ENCODE data around the gene NLN. TPM values are rescaled to one million over a fixed set of nuclear protein-coding genes. Genes with fewer than 3 reads are reported as not detected.

NLN gene
- total and polyA plus RNA-seq, 12 donors, result 0.77 to 14.1 (median 6.9) TPM

DNA sequence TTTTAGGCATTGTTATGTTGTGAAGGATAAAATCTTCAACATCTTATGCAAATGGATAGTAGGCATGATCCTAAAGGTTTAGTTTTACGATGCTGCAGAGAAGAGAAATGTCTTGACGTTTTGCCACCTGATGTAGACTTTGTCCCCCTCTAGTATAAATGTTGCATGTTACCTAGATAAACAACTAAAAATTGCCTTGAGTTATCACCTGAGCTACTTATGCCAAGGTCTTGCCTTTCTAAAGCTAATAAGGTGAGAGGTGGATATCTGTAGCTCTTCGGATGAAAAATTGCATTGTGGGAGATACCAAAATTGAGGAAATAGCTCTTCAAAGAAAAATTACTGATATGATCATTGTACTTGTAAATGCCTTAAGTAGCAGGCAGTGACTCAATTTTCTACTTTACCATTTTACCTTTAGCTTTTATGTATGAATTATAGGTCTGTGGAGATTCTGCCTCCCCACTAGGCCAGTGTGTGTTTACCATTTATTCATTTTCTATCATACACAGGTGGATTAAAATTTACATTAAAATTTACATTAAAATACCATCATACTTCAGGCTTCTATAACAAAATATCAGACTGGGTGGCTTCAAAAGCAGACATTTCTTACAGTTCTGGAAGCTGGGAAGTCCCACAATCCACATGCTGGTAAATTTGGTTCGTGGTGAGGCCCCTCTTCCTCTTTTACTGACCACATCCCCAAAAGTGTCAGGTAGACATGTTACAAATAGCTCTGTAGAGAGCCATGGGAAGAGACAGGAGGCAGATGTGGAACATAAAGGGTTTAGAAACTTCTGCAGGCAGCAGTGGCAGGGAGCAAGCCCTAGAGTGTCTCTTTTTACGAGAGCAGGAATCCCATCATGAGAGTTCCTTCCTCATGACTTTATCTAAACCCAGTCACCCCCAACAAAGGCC is 103.7 kb downstream of the NLN start:
- 74 to 83% (median 78%) methylated on average over 5 of the region's 5 CpGs for WGBS, 4 donors

DNA sequence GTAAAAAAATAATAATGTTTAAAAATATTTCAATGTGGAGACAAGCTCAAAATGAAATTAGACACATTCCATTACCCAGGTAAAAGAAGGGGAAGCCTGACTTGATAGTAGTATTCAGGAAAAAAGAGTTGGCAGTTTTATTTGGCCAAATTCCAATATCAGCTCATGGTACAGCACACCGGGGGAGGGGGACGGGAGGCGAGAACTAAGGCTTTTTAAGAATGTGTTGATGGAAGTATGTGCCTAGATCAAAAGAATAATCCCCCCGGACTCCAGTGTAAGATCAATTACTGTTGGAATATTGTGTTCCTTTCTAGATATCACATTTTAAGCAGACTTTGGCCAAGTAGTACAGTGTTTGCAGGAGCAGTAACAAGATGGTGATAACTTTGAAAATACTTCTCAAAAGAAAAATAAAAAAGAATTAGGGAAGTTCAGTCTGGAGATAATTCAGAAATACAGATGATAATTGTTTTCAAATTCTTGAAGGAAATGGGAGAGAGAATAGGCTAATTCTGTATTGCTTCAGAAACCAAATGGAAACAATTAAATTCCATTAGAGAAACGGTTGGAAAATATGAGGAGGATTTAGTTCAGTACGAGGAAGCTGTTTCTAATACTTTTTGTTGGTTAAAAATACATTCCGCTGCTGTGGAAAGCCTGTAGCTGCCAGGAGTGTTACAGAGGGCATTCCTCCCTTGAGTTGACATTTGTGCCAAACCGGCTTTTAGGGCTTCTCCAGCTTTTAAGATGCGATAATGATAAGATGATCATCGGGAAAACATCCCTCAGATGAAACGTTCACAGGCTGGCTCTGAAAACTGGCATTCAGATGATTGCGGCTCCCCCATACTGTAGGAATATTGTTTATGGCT is 106.3 kb downstream of the NLN start:
- Histone ChIP-seq H3K36me3 (replicated peaks in 1 of 2) (no peaks in the 10 kb centered on the region), H3K4me3 (no peak overlapping the region), H3K4me1 (replicated peaks in 1 of 2) (no peaks in the 10 kb centered on the region), H3K27ac (no peak overlapping the region), H3K9me3 (replicated peaks in 1 of 3) (no peaks in the 10 kb centered on the region), H3K27me3 (no peaks in the 10 kb centered on the region)
- TF ChIP-seq POLR2A (IDR thresholded peaks at IDR 0.05), result no peak
- no peak for TF ChIP-seq CTCF (IDR thresholded peaks at IDR 0.05)
- WGBS, 4 donors, result 58 to 64% (median 63%) methylated on average over 12 of the region's 12 CpGs
- intact Hi-C loops (cut with DNase I), result no loop called here
- no peak for DNase-seq

More for the DNA sequence above, 103.7 kb downstream of the NLN start:
- no peak for DNase-seq
- H3K27me3 ChIP-seq, result no peaks in the 10 kb centered on the region
- no peak for TF ChIP-seq POLR2A (IDR thresholded peaks at IDR 0.05)
- no peak for TF ChIP-seq CTCF (IDR thresholded peaks at IDR 0.05)
- no peak overlapping the region for H3K27ac ChIP-seq
- no peaks in the 10 kb centered on the region for H3K36me3 ChIP-seq (replicated peaks in 1 of 2)
- H3K4me1 ChIP-seq (replicated peaks in 1 of 2), result no peaks in the 10 kb centered on the region
- H3K9me3 ChIP-seq (replicated peaks in 1 of 3), result no peaks in the 10 kb centered on the region
- no peak overlapping the region for H3K4me3 ChIP-seq
- intact Hi-C loops (cut with DNase I), result no loop called here

DNA sequence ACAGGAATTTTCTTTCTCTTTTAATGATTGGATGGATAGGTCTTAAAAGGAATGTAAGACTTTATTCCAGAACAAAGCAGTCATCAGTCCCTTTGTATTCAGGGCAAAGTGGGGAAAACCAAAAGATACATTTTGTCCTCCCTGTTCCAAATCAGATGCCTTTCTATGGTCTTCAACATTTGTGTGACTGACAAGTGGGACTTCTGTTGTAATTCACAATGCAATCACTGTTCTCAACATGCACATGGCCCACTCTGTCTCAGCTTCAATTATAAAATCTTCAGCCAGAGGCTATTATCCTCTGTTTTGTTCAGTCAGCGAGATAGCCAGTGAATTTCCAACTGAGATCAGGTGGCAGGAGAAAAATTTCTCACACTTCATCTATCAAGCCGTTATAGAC is 108.9 kb downstream of the NLN start:
- no peak for DNase-seq
- no peaks in the 10 kb centered on the region for H3K36me3 ChIP-seq (replicated peaks in 1 of 2)
- no peaks in the 10 kb centered on the region for H3K9me3 ChIP-seq (replicated peaks in 1 of 3)
- TF ChIP-seq CTCF (IDR thresholded peaks at IDR 0.05), result no peak
- H3K4me3 ChIP-seq, result no peak overlapping the region
- H3K27ac ChIP-seq, result no peak overlapping the region
- no peaks in the 10 kb centered on the region for H3K27me3 ChIP-seq
- WGBS, 4 donors, result 65 to 84% (median 82%) methylated on average over 2 of the region's 2 CpGs
- intact Hi-C loops (cut with DNase I), result no loop called here
- H3K4me1 ChIP-seq (replicated peaks in 1 of 2), result no peaks in the 10 kb centered on the region

DNA sequence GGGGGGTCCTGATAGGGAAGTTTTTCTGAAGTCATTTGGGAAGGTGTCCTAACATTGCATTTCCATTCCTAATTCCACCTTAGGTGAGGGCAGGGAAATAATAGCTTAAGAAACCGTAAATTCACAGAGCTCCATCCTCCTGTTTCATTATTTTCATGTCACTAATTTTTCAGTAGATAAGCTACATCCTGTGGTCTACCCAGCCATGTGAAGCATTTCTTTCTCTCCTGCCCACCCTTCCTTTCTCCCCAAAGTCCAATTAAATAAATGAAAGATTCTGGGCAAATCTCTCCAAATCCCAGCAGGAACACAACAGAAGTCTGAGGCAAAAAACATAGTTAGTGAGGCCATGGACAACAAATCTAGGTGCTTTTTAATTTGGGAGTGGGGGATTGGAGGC is 109.3 kb downstream of the NLN start:
- WGBS, 4 donors, result 29 to 87% (median 54%) methylated on average over 1 of the region's 1 CpG
- no peaks in the 10 kb centered on the region for H3K36me3 ChIP-seq (replicated peaks in 1 of 2)
- H3K27me3 ChIP-seq, result no peaks in the 10 kb centered on the region
- TF ChIP-seq CTCF (IDR thresholded peaks at IDR 0.05), result no peak
- TF ChIP-seq POLR2A (IDR thresholded peaks at IDR 0.05), result no peak
- no peaks in the 10 kb centered on the region for H3K4me1 ChIP-seq (replicated peaks in 1 of 2)
- no peak overlapping the region for H3K4me3 ChIP-seq
- intact Hi-C loops (cut with DNase I), result no loop called here
- no peak overlapping the region for H3K27ac ChIP-seq
- no peak for DNase-seq
- no peaks in the 10 kb centered on the region for H3K9me3 ChIP-seq (replicated peaks in 1 of 3)

Data from adrenal gland (tissue), 12 donors.